Esophagus squamous epithelium (tissue), 4 donors: ENCODE data around the gene SKAP1.

Source experiments
- POLR2A ChIP-seq, 4 donors: fragments of 450-650 bp; IDR thresholded peaks; one replicate each; pipeline ENCODE4 v1.6.1; 2017; ENCODE audit warnings: antibody characterized with exemption in 4 of 4, mild to moderate bottlenecking in 4 of 4, moderate library complexity in 3 of 4
- TF ChIP-seq, protein P1 (sequence below), 6 experiments: fragments of 450-650 bp in 4 of 6; fragments of 200-600 bp in 2 of 6; sonication (generic) in 2 of 6; IDR thresholded peaks; one replicate each; pipeline ENCODE4 v1.5.1; 2016 to 2019; ENCODE audit warnings: antibody characterized with exemption in 6 of 6, mild to moderate bottlenecking in 4 of 6, moderate library complexity in 4 of 6

DNA sequence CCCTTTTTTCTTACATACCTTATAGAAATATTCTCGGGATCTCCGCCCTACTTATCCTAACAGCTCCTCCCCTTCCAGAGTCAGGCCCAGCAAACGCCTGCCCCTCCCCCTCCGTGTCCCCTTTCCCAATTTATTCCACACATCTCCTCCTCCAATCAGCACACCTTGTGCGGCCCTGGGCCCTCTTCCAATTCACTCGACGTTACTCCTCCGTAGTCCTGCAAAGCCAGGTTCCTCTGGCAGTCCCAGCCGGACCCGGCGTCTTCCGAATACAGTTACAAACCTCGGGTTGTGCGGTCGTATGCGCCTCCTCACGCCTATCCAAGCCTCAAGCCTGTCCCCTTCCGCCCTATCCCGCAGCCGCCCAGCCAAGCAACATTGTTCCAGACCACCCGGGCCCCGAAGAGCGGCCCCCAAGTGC, 329.4 kb downstream of the SKAP1 start:
- TF ChIP-seq, protein P1, sequence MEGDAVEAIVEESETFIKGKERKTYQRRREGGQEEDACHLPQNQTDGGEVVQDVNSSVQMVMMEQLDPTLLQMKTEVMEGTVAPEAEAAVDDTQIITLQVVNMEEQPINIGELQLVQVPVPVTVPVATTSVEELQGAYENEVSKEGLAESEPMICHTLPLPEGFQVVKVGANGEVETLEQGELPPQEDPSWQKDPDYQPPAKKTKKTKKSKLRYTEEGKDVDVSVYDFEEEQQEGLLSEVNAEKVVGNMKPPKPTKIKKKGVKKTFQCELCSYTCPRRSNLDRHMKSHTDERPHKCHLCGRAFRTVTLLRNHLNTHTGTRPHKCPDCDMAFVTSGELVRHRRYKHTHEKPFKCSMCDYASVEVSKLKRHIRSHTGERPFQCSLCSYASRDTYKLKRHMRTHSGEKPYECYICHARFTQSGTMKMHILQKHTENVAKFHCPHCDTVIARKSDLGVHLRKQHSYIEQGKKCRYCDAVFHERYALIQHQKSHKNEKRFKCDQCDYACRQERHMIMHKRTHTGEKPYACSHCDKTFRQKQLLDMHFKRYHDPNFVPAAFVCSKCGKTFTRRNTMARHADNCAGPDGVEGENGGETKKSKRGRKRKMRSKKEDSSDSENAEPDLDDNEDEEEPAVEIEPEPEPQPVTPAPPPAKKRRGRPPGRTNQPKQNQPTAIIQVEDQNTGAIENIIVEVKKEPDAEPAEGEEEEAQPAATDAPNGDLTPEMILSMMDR (IDR thresholded peaks at IDR 0.05) = no peak
- no peak for TF ChIP-seq POLR2A (IDR thresholded peaks at IDR 0.05)
